SJCRH30 (cell line): ENCODE measurements around the gene IL4I1. TPM values are rescaled to one million over a fixed set of nuclear protein-coding genes. Genes with fewer than 3 reads are reported as not detected.

Experiments used
- DNase-seq, 2 experiments: peaks; one replicate each; pipeline ENCODE4 v3.0.0-alpha.2; 2015 to 2020
- H3K27ac ChIP-seq: fragments of 250-450 bp; sonication (Bioruptor Pico); 2 replicates; pipeline ENCODE4 v1.5.1; 2020; ENCODE audit warnings: mild to moderate bottlenecking, moderate library complexity
- H3K27me3 ChIP-seq: fragments of 250-450 bp; sonication (Bioruptor Pico); 2 replicates; pipeline ENCODE4 v1.5.1; 2020; ENCODE audit warnings: mild to moderate bottlenecking, moderate library complexity
- H3K36me3 ChIP-seq: fragments of 250-450 bp; sonication (Bioruptor Pico); 2 replicates; pipeline ENCODE4 v1.5.1; 2020; ENCODE audit warnings: mild to moderate bottlenecking, moderate library complexity
- H3K4me1 ChIP-seq: fragments of 250-450 bp; sonication (Bioruptor Pico); 2 replicates; pipeline ENCODE4 v1.5.1; 2020; ENCODE audit warnings: mild to moderate bottlenecking, moderate library complexity
- H3K4me3 ChIP-seq: fragments of 250-450 bp; sonication (Bioruptor Pico); 2 replicates; pipeline ENCODE4 v1.5.1; 2020; ENCODE audit warnings: mild to moderate bottlenecking, moderate library complexity
- H3K9me3 ChIP-seq: fragments of 250-450 bp; sonication (Bioruptor Pico); replicated peaks from 2 replicates; pipeline ENCODE4 v1.5.1; 2020; ENCODE audit warnings: mild to moderate bottlenecking, moderate library complexity
- total RNA-seq: library from RNA; depleted of rRNA; stranded (reverse); fragments of >200 nt; shearing (Covaris generic); gene quantifications from 2 replicates; pipeline ENCODE4 v1.2.3, GENCODE V29; 2014

Gene IL4I1
- total RNA-seq, 1 experiment from 2014 or later, result not detected

- peaks cover 57% of the 10 kb centered on the region for H3K36me3 ChIP-seq
- no peak overlapping the region for H3K27ac ChIP-seq
- H3K4me3 ChIP-seq, result no peak overlapping the region
- no peaks in the 10 kb centered on the region for H3K27me3 ChIP-seq
- peaks cover 7% of the 10 kb centered on the region; the same call in 1 of the 2 replicates for H3K4me1 ChIP-seq
- H3K9me3 ChIP-seq, result no peaks in the 10 kb centered on the region
- DNase-seq, result no peak
Observed at GRCh38 chr19:49861541-49862378, 34.9 kb downstream of the IL4I1 start.

GRCh38 chr19:49861107-49861506 lies 35.6 kb downstream of the IL4I1 start:
- H3K36me3 ChIP-seq, result peaks cover 58% of the 10 kb centered on the region
- H3K4me3 ChIP-seq, result no peak overlapping the region
- peaks cover 3% of the 10 kb centered on the region; the same call in 1 of the 2 replicates for H3K4me1 ChIP-seq
- no peaks in the 10 kb centered on the region for H3K27me3 ChIP-seq
- DNase-seq, result no peak
- H3K27ac ChIP-seq, result no peak overlapping the region
- H3K9me3 ChIP-seq, result no peaks in the 10 kb centered on the region

GRCh38 chr19:49860336-49861102 lies 36.2 kb downstream of the IL4I1 start:
- Histone ChIP-seq H3K9me3 (no peaks in the 10 kb centered on the region), H3K27ac (no peak overlapping the region), H3K4me3 (no peak overlapping the region), H3K4me1 (no peaks in the 10 kb centered on the region), H3K27me3 (no peaks in the 10 kb centered on the region), H3K36me3 (peaks cover 58% of the 10 kb centered on the region)
- DNase-seq, result no peak

GRCh38 chr19:49859682-49860335 lies 36.9 kb downstream of the IL4I1 start:
- no peak for DNase-seq
- Histone ChIP-seq H3K4me3 (no peak overlapping the region), H3K27me3 (no peaks in the 10 kb centered on the region), H3K36me3 (peaks cover 61% of the 10 kb centered on the region), H3K9me3 (no peaks in the 10 kb centered on the region), H3K27ac (no peak overlapping the region), H3K4me1 (no peaks in the 10 kb centered on the region)

- no peaks in the 10 kb centered on the region for H3K4me1 ChIP-seq
- no peaks in the 10 kb centered on the region for H3K9me3 ChIP-seq
- no peak overlapping the region for H3K4me3 ChIP-seq
- H3K27me3 ChIP-seq, result no peaks in the 10 kb centered on the region
- no peak overlapping the region for H3K27ac ChIP-seq
- DNase-seq, result no peak
- peaks cover 50% of the 10 kb centered on the region for H3K36me3 ChIP-seq
Observed at GRCh38 chr19:49858088-49858985, 38.4 kb downstream of the IL4I1 start.

- H3K36me3 ChIP-seq, result peaks cover 50% of the 10 kb centered on the region
- H3K4me3 ChIP-seq, result no peak overlapping the region
- H3K4me1 ChIP-seq, result no peaks in the 10 kb centered on the region
- DNase-seq, result no peak
- no peaks in the 10 kb centered on the region for H3K27me3 ChIP-seq
- no peak overlapping the region for H3K27ac ChIP-seq
- H3K9me3 ChIP-seq, result no peaks in the 10 kb centered on the region
Observed at GRCh38 chr19:49857838-49858087, 38.9 kb downstream of the IL4I1 start.

- Histone ChIP-seq H3K4me1 (no peaks in the 10 kb centered on the region; the same call in 1 of the 2 replicates), H3K9me3 (no peaks in the 10 kb centered on the region), H3K27me3 (no peaks in the 10 kb centered on the region), H3K4me3 (no peak overlapping the region), H3K27ac (no peak overlapping the region), H3K36me3 (peaks cover 50% of the 10 kb centered on the region)
- DNase-seq, result no peak
Observed at GRCh38 chr19:49857061-49857837, 39.4 kb downstream of the IL4I1 start.

- no peak for DNase-seq
- Histone ChIP-seq H3K27ac (no peak overlapping the region), H3K36me3 (peaks cover 48% of the 10 kb centered on the region)
Observed at GRCh38 chr19:49856574-49857021, 40.1 kb downstream of the IL4I1 start.

GRCh38 chr19:49855676-49856573 lies 40.8 kb downstream of the IL4I1 start:
- no peak for DNase-seq
- peaks cover 42% of the 10 kb centered on the region for H3K36me3 ChIP-seq
- no peak overlapping the region for H3K4me3 ChIP-seq
- H3K27me3 ChIP-seq, result no peaks in the 10 kb centered on the region
- no peaks in the 10 kb centered on the region; the same call in 1 of the 2 replicates for H3K4me1 ChIP-seq
- H3K9me3 ChIP-seq, result no peaks in the 10 kb centered on the region
- H3K27ac ChIP-seq, result no peak overlapping the region

More at GRCh38 chr19:49856574-49857021, 40.1 kb downstream of the IL4I1 start:
- Histone ChIP-seq H3K9me3 (no peaks in the 10 kb centered on the region), H3K4me1 (no peaks in the 10 kb centered on the region; the same call in 1 of the 2 replicates), H3K4me3 (no peak overlapping the region), H3K27me3 (no peaks in the 10 kb centered on the region)

- no peaks in the 10 kb centered on the region; the same call in 1 of the 2 replicates for H3K4me1 ChIP-seq
Observed at GRCh38 chr19:49855277-49855675, 41.4 kb downstream of the IL4I1 start.

GRCh38 chr19:49854378-49855263 lies 42.1 kb downstream of the IL4I1 start:
- H3K27me3 ChIP-seq, result no peaks in the 10 kb centered on the region
- H3K27ac ChIP-seq, result no peak overlapping the region
- peaks cover 30% of the 10 kb centered on the region for H3K36me3 ChIP-seq

More at GRCh38 chr19:49855277-49855675, 41.4 kb downstream of the IL4I1 start:
- H3K4me3 ChIP-seq, result no peak overlapping the region
- H3K36me3 ChIP-seq, result peaks cover 35% of the 10 kb centered on the region
- H3K9me3 ChIP-seq, result no peaks in the 10 kb centered on the region
- no peak for DNase-seq
- H3K27me3 ChIP-seq, result no peaks in the 10 kb centered on the region
- no peak overlapping the region for H3K27ac ChIP-seq

GRCh38 chr19:49853852-49854377 lies 42.8 kb downstream of the IL4I1 start:
- DNase-seq, result no peak
- H3K36me3 ChIP-seq, result peaks cover 29% of the 10 kb centered on the region
- no peaks in the 10 kb centered on the region for H3K27me3 ChIP-seq
- H3K27ac ChIP-seq, result no peak overlapping the region
- H3K4me3 ChIP-seq, result no peak overlapping the region
- H3K4me1 ChIP-seq, result no peaks in the 10 kb centered on the region; the same call in 1 of the 2 replicates
- no peaks in the 10 kb centered on the region for H3K9me3 ChIP-seq

More at GRCh38 chr19:49854378-49855263, 42.1 kb downstream of the IL4I1 start:
- Histone ChIP-seq H3K4me1 (no peaks in the 10 kb centered on the region; the same call in 1 of the 2 replicates), H3K9me3 (no peaks in the 10 kb centered on the region), H3K4me3 (no peak overlapping the region)
- DNase-seq, result no peak
